Smooth muscle cell (in vitro differentiated cells): ENCODE results near the gene VWA8. TPM values are rescaled to one million over a fixed set of nuclear protein-coding genes. Genes with fewer than 3 reads are reported as not detected.

Experiments used
- DNase-seq: peaks from one replicate; lab custom pipeline; 2025; ENCODE audit not compliant: unreplicated experiment; lab: John Stamatoyannopoulos, UW
- H2AFZ ChIP-seq: fragments of 200-600 bp; sonication (generic); 2 replicates; pipeline ENCODE4 v1.6.0; 2016; ENCODE audit warnings: antibody characterized with exemption, low read depth, mild to moderate bottlenecking
- H3F3A ChIP-seq: fragments of 200-600 bp; sonication (generic); 2 replicates; pipeline ENCODE4 v1.6.0; 2017; ENCODE audit warnings: antibody characterized with exemption, low read depth
- H3K27ac ChIP-seq: fragments of 200-600 bp; sonication (generic); 2 replicates; pipeline ENCODE4 v1.5.1; 2016; ENCODE audit warnings: low read depth, mild to moderate bottlenecking
- H3K27me3 ChIP-seq: fragments of 200-600 bp; sonication (generic); 2 replicates; pipeline ENCODE4 v1.6.1; 2016; ENCODE audit warnings: low read depth, mild to moderate bottlenecking
- H3K36me3 ChIP-seq: fragments of 200-600 bp; sonication (generic); 2 replicates; pipeline ENCODE4 v1.5.1; 2016; ENCODE audit warnings: low read depth
- H3K4me1 ChIP-seq: fragments of 200-600 bp; sonication (generic); 2 replicates; pipeline ENCODE4 v1.5.1; 2016; ENCODE audit warnings: low read depth
- H3K4me2 ChIP-seq: fragments of 200-600 bp; sonication (generic); 2 replicates; pipeline ENCODE4 v1.6.0; 2016; ENCODE audit warnings: mild to moderate bottlenecking
- H3K4me3 ChIP-seq: fragments of 200-600 bp; sonication (generic); 2 replicates; pipeline ENCODE4 v1.5.1; 2016; ENCODE audit warnings: mild to moderate bottlenecking
- H3K79me2 ChIP-seq: fragments of 200-600 bp; sonication (generic); 2 replicates; pipeline ENCODE4 v1.6.0; 2016; ENCODE audit warnings: low read depth, mild to moderate bottlenecking
- H3K9ac ChIP-seq: fragments of 200-600 bp; sonication (generic); 2 replicates; pipeline ENCODE4 v1.6.0; 2016; ENCODE audit warnings: low read depth
- H3K9me3 ChIP-seq: fragments of 200-600 bp; sonication (generic); replicated peaks from 2 replicates; pipeline ENCODE4 v1.5.1; 2016; ENCODE audit warnings: low read depth
- H4K20me1 ChIP-seq: fragments of 200-600 bp; sonication (generic); 2 replicates; pipeline ENCODE4 v1.6.0; 2016; ENCODE audit warnings: low read depth
- CTCF ChIP-seq: fragments of 200-600 bp; sonication (generic); IDR thresholded peaks from 2 replicates; pipeline ENCODE4 v1.5.1; 2017; ENCODE audit warnings: borderline replicate concordance, mild to moderate bottlenecking, antibody characterized with exemption; ENCODE audit not compliant: insufficient read depth, poor library complexity, severe bottlenecking
- WGBS: methylation state at CpG from one replicate; pipeline ENCODE4 v1.1.7; 2016; ENCODE audit warnings: low lambda C conversion rate; 5-methylcytosine and 5-hydroxymethylcytosine counted together
- polyA plus RNA-seq: library from polyadenylated mRNA; unstranded; fragments of >200 nt; fragmentation: Nextera tagmentation; extraction: Ambion mirVana; gene quantifications from 2 replicates; pipeline ENCODE4 v1.2.1, GENCODE V29; 2016
- total RNA-seq: library from RNA; depleted of rRNA; stranded (reverse); fragments of >200 nt; gene quantifications from 2 replicates; pipeline ENCODE4 v1.2.3, GENCODE V29; 2014

Gene VWA8
- total and polyA plus RNA-seq, 2 experiments from 2014 or later, result 2.6 to 14.4 TPM

DNA sequence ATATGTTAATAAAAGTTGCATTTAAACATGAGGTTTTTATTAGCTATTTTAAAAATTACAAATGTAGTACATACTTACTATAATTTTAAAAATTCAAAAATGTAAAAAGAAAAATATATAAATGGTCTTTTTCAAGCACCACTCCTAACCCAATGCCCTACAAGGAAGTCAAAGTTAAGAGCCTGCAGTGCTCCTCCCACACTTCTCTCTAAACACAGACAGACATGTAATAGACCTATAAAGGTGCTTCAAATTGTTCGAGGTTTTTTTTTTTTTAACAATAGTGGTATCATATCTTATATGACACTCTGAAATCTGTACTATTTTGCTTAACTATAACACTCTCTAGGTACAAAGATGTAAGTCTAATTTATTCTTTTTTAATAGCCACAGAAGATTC lies 25.4 kb downstream of the VWA8 start:
- no peak for DNase-seq
- no peaks in the 10 kb centered on the region for H3K27me3 ChIP-seq
- H2AFZ ChIP-seq, result no peak overlapping the region
- TF ChIP-seq CTCF, result no peak
- WGBS, result 87% methylated on average over 1 of the region's 1 CpG
- H4K20me1 ChIP-seq, result peaks cover 8% of the 10 kb centered on the region
- no peak overlapping the region for H3K27ac ChIP-seq
- peaks cover 8% of the 10 kb centered on the region for H3K79me2 ChIP-seq
- no peak overlapping the region for H3K4me2 ChIP-seq
- no peaks in the 10 kb centered on the region for H3K36me3 ChIP-seq
- H3K9me3 ChIP-seq, result no peaks in the 10 kb centered on the region
- H3K4me1 ChIP-seq, result no peaks in the 10 kb centered on the region
- H3F3A ChIP-seq, result no peaks in the 10 kb centered on the region
- no peak overlapping the region for H3K4me3 ChIP-seq
- no peak overlapping the region for H3K9ac ChIP-seq

DNA sequence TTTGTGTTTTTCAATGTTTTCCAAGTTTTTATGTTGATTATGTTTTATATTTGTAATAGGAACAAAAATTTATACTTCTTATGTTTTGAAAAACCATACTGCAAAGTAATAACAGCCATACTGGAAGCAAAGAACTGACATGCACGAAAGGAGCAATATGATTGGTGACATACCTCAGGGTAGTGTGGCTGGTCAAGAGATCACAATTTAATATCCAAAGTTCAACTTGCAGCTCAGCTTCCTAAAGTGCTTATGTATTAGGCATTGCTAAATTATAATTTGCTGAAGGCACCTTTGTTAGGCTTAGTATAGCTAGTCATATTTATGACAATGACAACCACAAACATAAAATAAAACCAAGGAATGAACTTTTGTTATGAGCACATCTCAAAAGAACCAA lies 25.9 kb downstream of the VWA8 start:
- WGBS, result 97% methylated on average over 1 of the region's 1 CpG
- no peaks in the 10 kb centered on the region for H3F3A ChIP-seq
- H3K9me3 ChIP-seq, result no peaks in the 10 kb centered on the region
- DNase-seq, result no peak
- H3K27ac ChIP-seq, result no peak overlapping the region
- H3K4me1 ChIP-seq, result no peaks in the 10 kb centered on the region
- no peak for TF ChIP-seq CTCF
- no peaks in the 10 kb centered on the region for H3K27me3 ChIP-seq
- no peak overlapping the region for H3K4me2 ChIP-seq
- peaks cover 7% of the 10 kb centered on the region for H4K20me1 ChIP-seq
- no peak overlapping the region for H3K4me3 ChIP-seq
- H3K9ac ChIP-seq, result no peak overlapping the region
- peaks cover 8% of the 10 kb centered on the region for H3K79me2 ChIP-seq
- no peaks in the 10 kb centered on the region for H3K36me3 ChIP-seq
- H2AFZ ChIP-seq, result no peak overlapping the region

GRCh38 chr13:41934120-41934519 lies 26.8 kb downstream of the VWA8 start:
- H3K4me3 ChIP-seq, result no peak overlapping the region
- no peak overlapping the region for H2AFZ ChIP-seq
- no peaks in the 10 kb centered on the region for H3F3A ChIP-seq
- H3K79me2 ChIP-seq, result no peaks in the 10 kb centered on the region
- 96% methylated on average over 1 of the region's 1 CpG for whole genome bisulfite sequencing
- H3K9me3 ChIP-seq, result no peaks in the 10 kb centered on the region
- TF ChIP-seq CTCF, result no peak
- no peaks in the 10 kb centered on the region for H3K27me3 ChIP-seq
- H3K4me2 ChIP-seq, result no peak overlapping the region
- no peak overlapping the region for H3K9ac ChIP-seq
- no peaks in the 10 kb centered on the region for H3K36me3 ChIP-seq
- H3K27ac ChIP-seq, result no peak overlapping the region
- no peaks in the 10 kb centered on the region for H4K20me1 ChIP-seq
- no peaks in the 10 kb centered on the region for H3K4me1 ChIP-seq
- no peak for DNase-seq

DNA sequence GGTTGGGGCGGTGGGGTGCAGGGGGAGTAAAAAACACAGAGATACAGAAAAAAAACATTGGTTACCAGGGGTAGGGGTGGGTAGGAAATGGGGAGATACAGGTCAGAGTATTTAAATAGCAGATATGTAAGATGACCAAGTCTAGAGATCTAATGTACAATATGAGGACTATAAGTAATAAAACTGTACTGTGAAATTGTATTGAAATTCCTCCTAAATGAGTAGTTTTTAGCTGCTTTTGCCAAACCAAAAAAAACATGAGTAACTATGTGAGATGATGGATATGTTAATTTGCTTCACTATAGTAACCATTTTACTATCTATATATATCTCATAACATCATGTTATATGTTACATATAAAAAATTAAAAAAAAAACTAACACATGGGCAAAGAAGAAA lies 29.6 kb downstream of the VWA8 start:
- no peaks in the 10 kb centered on the region for H3K27me3 ChIP-seq
- no peaks in the 10 kb centered on the region for H3K9me3 ChIP-seq
- no peak overlapping the region for H3K4me3 ChIP-seq
- no peaks in the 10 kb centered on the region for H3K79me2 ChIP-seq
- H2AFZ ChIP-seq, result no peak overlapping the region
- H4K20me1 ChIP-seq, result no peaks in the 10 kb centered on the region
- TF ChIP-seq CTCF, result no peak
- H3F3A ChIP-seq, result no peaks in the 10 kb centered on the region
- no peak overlapping the region for H3K9ac ChIP-seq
- H3K4me2 ChIP-seq, result no peak overlapping the region
- DNase-seq, result no peak
- no peak overlapping the region for H3K27ac ChIP-seq
- H3K4me1 ChIP-seq, result no peaks in the 10 kb centered on the region
- 100% methylated on average over 1 of the region's 1 CpG for WGBS
- H3K36me3 ChIP-seq, result peaks cover 3% of the 10 kb centered on the region
